KOPT-K1 (cell line): Measurements from ENCODE around the gene RNF208.

Source experiments
- H3K27ac ChIP-seq: fragments of 200-600 bp; sonication (generic); 2 replicates; pipeline ENCODE4 v1.5.1; 2016; ENCODE audit warnings: antibody characterized with exemption, mild to moderate bottlenecking, low read depth, low read length; ENCODE audit not compliant: poor library complexity, severe bottlenecking
- H3K36me3 ChIP-seq: fragments of 200-600 bp; sonication (generic); 2 replicates; pipeline ENCODE4 v1.5.1; 2017; ENCODE audit warnings: antibody characterized with exemption, mild to moderate bottlenecking, low read length, moderate library complexity; ENCODE audit not compliant: insufficient read depth
- H3K9me3 ChIP-seq: fragments of 200-600 bp; sonication (generic); 2 replicates; pipeline ENCODE4 v1.5.1; 2017; ENCODE audit warnings: antibody characterized with exemption, low read length, mild to moderate bottlenecking; ENCODE audit not compliant: insufficient read depth, poor library complexity, severe bottlenecking

RNF208 gene

DNA sequence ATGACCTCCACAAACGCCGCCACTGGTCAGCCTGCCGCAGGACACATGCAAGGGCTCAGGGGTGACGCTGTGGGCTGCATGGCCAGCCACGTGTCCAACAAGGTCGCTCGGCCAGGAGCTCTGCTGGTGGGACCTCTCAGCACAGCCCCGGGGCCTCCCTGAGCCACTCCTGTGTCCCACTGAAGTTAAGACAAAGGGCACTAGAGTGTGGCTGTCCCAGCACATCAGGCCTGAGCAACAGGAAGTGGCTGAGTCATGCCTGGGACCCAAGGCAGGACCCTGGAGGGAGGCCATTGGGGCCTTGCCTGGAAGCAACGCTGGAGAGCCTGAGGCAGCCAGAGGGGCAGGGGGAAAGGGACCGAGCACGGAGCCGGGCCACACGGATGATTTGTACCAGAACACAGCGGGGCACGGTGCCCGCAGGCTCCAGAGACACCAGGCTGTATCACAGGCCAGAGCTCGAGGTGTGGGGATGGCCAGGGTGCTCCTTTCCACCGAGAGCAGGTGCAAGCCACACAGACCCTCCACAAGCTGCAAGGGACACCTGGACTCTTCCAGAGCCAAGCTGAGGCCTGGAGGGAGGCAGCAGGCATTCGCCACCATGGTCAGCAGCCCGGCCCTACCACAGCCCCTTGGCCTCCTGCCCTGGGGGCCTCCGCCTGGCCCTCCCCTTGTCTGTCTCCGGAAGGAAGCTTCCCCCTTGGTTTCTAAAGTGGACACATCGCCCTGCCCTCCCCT is 43.7 kb downstream of the RNF208 start:
- Histone ChIP-seq H3K9me3 (no peaks in the 10 kb centered on the region), H3K36me3 (peaks cover 48% of the 10 kb centered on the region; the same call in 1 of the 2 replicates), H3K27ac (no peak overlapping the region)

DNA sequence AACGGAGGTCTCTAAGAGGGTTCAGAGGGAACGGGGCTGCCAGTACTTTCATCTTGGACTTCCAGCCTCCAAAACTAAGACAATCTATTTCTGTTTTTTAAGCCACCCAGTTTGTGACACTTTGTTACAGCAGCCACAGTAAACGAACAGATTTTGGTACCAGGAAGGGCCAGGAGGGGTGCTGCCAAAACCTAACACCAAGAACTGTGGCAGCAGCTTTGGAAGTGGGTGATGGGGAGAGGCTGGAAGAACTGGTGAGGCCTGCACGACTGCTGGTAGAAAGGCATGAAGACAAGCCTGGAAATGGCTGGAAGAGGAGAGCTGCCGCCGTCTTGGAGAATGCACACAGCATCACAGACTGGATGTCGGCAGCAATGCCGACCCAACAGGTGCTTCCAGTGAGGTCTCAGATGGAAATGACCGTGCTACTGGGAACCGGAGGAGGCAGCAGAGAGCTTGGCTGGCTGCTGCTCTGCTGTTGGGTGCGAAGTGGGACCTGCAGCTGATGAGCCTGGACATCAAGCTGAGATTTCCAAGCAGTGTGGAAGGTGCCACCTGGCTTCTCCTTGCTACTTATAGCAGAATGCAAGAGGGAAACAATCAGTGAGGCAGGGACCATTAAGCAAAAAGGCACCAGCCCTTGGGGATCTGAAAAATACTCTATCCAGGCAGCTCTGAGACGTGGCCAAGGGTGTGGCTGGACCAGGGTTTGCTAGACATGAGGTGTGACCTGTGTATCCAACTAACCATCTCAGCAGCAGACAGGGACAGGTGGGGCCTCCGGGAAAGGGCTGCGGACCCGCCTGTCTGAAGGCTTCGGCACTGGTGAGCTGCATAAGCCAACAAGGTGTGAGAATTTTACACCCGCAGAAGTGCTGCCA is 45.5 kb downstream of the RNF208 start:
- no peaks in the 10 kb centered on the region for H3K9me3 ChIP-seq
- H3K27ac ChIP-seq, result no peak overlapping the region
- peaks cover 34% of the 10 kb centered on the region; the same call in 1 of the 2 replicates for H3K36me3 ChIP-seq

DNA sequence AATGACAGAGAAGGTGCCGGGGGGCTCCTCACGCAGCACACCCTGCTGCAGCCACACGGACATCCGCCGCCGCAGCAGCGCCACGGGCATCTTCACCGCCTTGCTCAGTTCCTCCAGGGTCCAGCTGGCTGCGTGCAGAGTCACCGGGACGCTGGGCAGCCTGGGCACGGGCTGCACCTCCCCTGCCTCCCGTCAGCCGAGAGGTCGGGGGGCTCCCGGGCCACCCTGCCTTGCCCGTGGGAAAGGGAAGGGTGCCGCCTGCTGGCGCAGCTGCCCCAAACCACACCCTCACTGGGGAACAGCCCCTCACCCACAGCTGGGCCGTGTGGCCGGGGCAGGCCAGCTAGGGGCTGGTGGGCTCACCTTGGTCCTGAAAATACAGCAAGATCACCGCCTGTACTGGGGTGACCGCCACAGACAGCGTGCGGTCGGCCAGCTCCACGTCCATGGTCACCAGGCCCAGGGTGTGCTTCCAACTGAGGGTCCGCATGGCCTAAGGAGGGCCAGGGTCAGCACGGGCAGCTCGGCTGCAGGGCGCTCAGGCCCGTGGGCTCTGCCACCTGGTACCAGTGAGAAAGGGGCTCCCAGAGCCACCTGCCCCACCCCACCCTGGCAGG is 46.6 kb downstream of the RNF208 start:
- H3K36me3 ChIP-seq, result peaks cover 24% of the 10 kb centered on the region; the same call in 1 of the 2 replicates
- no peak overlapping the region for H3K27ac ChIP-seq
- no peaks in the 10 kb centered on the region for H3K9me3 ChIP-seq

DNA sequence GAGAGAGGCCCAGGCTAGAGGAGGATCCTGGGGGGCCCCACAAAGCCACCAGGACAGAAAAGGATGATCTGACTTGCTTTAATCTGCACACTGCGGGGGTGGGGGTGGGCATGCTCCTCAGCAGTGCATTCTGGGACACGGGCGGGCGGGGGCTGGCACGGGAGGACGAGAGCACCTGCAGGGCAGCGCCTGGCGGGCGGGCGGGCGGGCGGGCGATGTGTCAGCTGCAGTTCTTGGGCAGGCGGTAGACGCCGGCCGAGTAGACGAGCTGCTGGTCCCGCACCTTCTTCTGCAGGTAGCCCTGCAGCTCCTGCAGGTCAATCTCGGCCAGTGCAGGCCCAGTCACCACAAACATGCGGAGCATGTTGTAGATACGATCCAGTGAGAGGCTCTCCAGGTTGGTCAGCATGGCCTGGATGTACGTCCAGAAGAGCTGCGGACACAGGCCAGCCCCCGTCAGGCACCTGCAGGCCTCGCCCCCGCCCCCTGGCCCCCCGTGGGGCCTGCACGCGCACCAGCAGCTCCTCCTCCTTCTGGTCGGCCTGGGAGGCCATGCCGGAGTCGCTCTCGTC is 47.2 kb downstream of the RNF208 start:
- no peaks in the 10 kb centered on the region for H3K9me3 ChIP-seq
- H3K36me3 ChIP-seq, result peaks cover 17% of the 10 kb centered on the region; the same call in 1 of the 2 replicates
- H3K27ac ChIP-seq, result no peak overlapping the region

DNA sequence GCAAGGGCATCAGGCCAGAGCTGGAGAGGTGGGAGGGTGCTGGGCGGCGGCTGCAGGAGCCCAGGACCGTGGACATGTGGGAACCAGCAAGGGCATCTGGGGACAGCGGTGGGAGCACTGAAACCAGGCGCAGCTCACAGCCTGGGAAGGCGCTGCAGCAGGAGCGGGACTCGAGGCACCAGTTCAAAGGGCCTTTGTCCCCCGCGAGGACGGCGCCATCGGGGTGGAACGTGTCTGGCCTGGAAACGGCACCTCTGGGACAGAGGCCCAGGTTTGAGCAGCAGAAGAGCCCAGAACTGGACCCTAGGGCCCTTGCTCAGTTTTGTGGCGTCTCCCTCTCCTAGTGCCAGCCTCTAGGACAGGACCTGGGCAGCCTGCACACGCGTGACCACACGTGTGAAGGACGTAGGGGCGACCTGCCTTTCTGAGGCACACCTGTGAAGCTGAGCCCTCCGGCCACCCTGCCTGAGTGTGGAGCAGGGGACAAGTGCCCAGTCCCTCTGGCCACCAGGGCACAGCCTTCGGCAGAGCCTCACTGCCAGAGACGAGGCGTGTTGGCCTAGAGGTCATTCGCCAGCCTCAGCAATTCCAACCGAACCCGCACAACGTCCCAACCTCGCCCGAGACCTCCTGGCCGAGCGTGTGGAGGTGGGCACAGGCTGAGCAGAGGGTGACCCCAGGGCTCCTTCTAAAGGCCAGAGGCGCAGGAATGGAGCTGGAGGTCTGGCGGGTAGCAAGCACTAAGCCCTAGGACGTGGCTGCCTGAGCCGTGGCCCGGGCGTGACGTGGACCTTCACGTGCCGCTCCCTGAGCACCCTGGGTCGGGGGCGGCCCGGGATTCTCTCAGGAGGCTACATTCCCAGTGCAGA is 48.0 kb downstream of the RNF208 start:
- Histone ChIP-seq H3K27ac (no peak overlapping the region), H3K9me3 (no peaks in the 10 kb centered on the region)

DNA sequence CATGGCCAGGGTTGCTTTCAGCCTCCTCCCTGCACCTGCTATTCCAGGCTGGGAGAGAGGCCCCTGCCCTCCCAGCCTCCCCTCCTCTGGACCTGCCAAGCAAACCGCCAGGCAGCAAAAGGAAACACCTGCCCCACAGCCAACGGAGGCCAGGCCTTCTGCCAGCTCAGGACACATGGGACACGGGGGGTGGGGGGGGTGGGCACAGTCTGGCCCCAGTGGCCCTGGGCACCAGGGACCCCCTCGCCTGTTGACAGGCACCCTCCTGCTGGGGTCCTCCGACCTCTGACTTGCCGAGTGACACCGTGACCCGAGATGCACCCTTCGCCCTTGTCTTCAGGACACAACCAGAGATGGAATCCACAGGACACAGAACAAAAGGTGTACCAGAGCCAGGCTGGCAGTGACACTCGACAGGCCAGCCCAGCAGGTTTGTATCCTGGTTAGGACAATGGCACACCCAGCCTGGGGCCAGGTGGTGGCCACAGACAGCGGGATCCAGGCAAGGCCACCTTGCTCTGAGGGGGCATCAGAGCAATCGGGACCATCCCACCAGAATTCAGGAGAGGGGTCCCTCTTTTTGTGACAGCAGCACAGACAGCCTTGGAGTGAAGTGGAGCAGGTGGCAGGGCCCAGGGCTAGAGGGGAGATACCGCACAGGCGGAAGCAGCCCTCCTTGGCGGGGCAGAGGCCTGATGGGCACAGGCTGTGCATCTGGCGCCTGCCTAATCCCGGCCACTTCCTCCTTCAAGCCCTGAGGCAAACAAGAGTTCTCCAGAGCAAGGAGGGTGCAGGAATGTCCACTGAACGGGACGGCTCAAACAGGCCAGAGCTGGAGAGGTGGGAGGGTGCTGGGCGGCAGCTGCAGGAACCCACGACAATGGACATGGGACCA is 48.9 kb downstream of the RNF208 start:
- peaks cover 4% of the 10 kb centered on the region; the same call in 1 of the 2 replicates for H3K36me3 ChIP-seq
- H3K9me3 ChIP-seq, result no peaks in the 10 kb centered on the region
- H3K27ac ChIP-seq, result no peak overlapping the region

More for the DNA sequence above, 48.0 kb downstream of the RNF208 start:
- H3K36me3 ChIP-seq, result peaks cover 9% of the 10 kb centered on the region; the same call in 1 of the 2 replicates

DNA sequence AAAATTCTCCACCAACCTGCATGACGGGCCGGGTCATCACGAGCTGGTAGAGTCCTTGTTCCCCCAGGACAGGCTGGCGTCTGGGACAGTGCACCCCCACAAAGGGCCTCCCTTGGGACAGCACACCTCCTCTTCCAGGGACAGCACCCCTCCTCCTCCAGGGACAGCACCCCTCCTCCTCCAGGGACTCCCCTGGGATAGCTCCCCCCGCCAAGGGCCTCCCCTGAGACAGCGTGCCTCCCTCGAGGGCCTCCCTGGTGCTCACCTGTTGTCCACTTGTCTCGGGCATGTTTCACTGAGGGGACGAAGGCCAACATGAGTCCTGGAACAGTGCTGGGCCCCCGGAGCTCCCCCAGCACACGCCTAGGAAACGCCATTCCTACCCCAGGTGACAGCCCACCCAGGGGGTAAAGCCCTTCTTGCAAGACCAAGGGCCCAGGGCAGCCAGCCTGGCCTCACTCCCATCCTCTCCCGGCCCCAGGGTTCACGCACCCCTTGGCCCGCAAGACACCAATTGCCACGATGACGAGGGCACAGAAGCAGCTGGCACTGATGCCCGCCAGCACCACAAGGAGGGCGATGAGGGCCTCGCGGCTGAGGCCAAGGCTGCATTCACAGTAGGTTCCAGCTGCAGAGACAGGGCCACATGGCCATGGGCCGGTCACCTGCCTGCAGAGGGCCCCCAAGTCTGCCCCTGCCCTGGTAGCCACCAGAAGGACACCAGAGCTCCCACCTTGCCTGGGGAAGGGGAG is 50.7 kb downstream of the RNF208 start:
- no peaks in the 10 kb centered on the region for H3K9me3 ChIP-seq
- H3K27ac ChIP-seq, result no peak overlapping the region
- no peaks in the 10 kb centered on the region for H3K36me3 ChIP-seq

DNA sequence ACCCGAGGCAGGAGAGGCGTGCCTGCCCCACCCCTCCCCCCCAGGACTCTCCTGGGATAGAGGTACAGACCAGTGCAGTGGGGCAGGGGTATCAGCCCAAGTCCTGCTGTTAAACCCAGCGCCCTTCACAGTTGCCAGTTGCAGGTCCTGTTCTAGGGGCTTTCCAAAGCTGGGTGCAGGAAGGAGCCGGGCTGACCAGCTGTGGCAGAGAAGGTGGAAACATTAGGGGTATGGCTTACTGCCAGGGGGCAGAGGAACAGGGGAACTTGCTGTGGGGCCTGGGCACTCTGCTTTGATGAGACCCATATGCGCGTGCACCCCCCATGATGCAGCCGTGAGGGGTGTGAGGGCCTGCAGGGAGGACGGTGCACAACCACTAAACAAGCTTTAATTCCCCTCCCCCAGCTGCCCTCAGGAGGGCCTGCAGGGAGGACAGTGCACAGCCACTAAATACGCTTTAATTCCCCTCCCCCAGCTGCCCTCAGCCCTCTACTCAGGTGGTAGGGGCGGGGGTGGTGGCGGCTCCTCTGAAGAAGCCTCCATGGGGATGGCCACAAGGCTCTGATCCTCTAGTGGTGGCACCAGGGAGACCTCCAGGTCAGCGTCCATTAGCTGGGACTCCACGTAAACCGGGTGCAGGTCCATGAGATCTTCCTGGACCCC is 51.4 kb downstream of the RNF208 start:
- H3K9me3 ChIP-seq, result no peaks in the 10 kb centered on the region
- no peaks in the 10 kb centered on the region for H3K36me3 ChIP-seq
- no peak overlapping the region for H3K27ac ChIP-seq
